Measurements from ENCODE around the gene MYBPC1.
A peak's percentile ranks its signal among the peaks of the same experiment; 100 is the strongest.

The MYBPC1 gene

GRCh38 chr12:101664992-101665391 lies 70.2 kb downstream of the MYBPC1 start:
- no peak for DNase-seq (ENCODE audit: low read depth)
- TF ChIP-seq MAX (IDR thresholded peaks at IDR 0.05; ENCODE audit: low read depth, low read length), result no peak
- TF ChIP-seq POLR2A (IDR thresholded peaks at IDR 0.05; ENCODE audit: extremely low read depth, insufficient read length), result no peak
- TF ChIP-seq CTCF (IDR thresholded peaks at IDR 0.05; ENCODE audit: low read depth, low read length), result no peak
- no peak for TF ChIP-seq MYC (IDR thresholded peaks at IDR 0.05; ENCODE audit: low read depth, low read length)
- no peak overlapping the region for H3K4me3 ChIP-seq (ENCODE audit: low read depth, low read length)

- no peak overlapping the region for H3K4me3 ChIP-seq (ENCODE audit: low read depth, low read length)
- TF ChIP-seq POLR2A (IDR thresholded peaks at IDR 0.05; ENCODE audit: extremely low read depth, insufficient read length) (no peak), MYC (IDR thresholded peaks at IDR 0.05; ENCODE audit: low read depth, low read length) (no peak), CTCF (IDR thresholded peaks at IDR 0.05; ENCODE audit: low read depth, low read length) (no peak), MAX (IDR thresholded peaks at IDR 0.05; ENCODE audit: low read depth, low read length) (no peak)
- no peak for DNase-seq (ENCODE audit: low read depth)
Measured at GRCh38 chr12:101666052-101666728, 71.4 kb downstream of the MYBPC1 start.

- no peak overlapping the region for H3K4me3 ChIP-seq (ENCODE audit: low read depth, low read length)
- no peak for DNase-seq (ENCODE audit: low read depth)
- TF ChIP-seq MYC (IDR thresholded peaks at IDR 0.05; ENCODE audit: low read depth, low read length), result no peak
- no peak for TF ChIP-seq POLR2A (IDR thresholded peaks at IDR 0.05; ENCODE audit: extremely low read depth, insufficient read length)
- TF ChIP-seq MAX (IDR thresholded peaks at IDR 0.05; ENCODE audit: low read depth, low read length), result no peak
- no peak for TF ChIP-seq CTCF (IDR thresholded peaks at IDR 0.05; ENCODE audit: low read depth, low read length)
Measured at GRCh38 chr12:101667591-101667990, 72.8 kb downstream of the MYBPC1 start.

GRCh38 chr12:101670007-101670671 lies 75.4 kb downstream of the MYBPC1 start:
- TF ChIP-seq MYC (IDR thresholded peaks at IDR 0.05; ENCODE audit: low read depth, low read length), result peak; percentile 33; the same call in 1 of the 2 replicates
- TF ChIP-seq MAX (IDR thresholded peaks at IDR 0.05; ENCODE audit: low read depth, low read length), result no peak
- peak; percentile 83 for TF ChIP-seq CTCF (IDR thresholded peaks at IDR 0.05; ENCODE audit: low read depth, low read length)
- H3K4me3 ChIP-seq (ENCODE audit: low read depth, low read length), result no peak overlapping the region
- peak; percentile 85 for DNase-seq (ENCODE audit: low read depth)

- no peak overlapping the region for H3K4me3 ChIP-seq (ENCODE audit: low read depth, low read length)
- TF ChIP-seq MAX (IDR thresholded peaks at IDR 0.05; ENCODE audit: low read depth, low read length) (no peak), POLR2A (IDR thresholded peaks at IDR 0.05; ENCODE audit: extremely low read depth, insufficient read length) (no peak), MYC (IDR thresholded peaks at IDR 0.05; ENCODE audit: low read depth, low read length) (no peak), CTCF (IDR thresholded peaks at IDR 0.05; ENCODE audit: low read depth, low read length) (no peak)
- DNase-seq (ENCODE audit: low read depth), result peak; percentile 84
Measured at GRCh38 chr12:101671157-101671791, 76.5 kb downstream of the MYBPC1 start.
